Aorta (tissue), 5 donors: ENCODE data around the gene ARL3. TPM values are rescaled to one million over a fixed set of nuclear protein-coding genes. Genes with fewer than 3 reads are reported as not detected.

Source experiments
- ATAC-seq: fragments of 200-7000 bp; cut with Tn5 transposase; one replicate; pipeline ENCODE4 v1.9.1; 2022; ENCODE audit warnings: moderate library complexity; ENCODE audit not compliant: low FRiP score
- DNase-seq, 2 donors: peaks; one replicate each; pipeline ENCODE4 v3.0.0-alpha.2; 2020
- H3K27ac ChIP-seq, 2 donors: one replicate each; pipeline ENCODE4 v1.5.1; 2013; ENCODE audit warnings: low read length in 2 of 2, mild to moderate bottlenecking in 2 of 2, moderate library complexity in 2 of 2, control low read depth in 1 of 2, inconsistent platforms in 1 of 2, low read depth in 1 of 2
- H3K27me3 ChIP-seq, 2 donors: one replicate each; pipeline ENCODE4 v1.6.1; 2013; ENCODE audit warnings: control low read depth in 1 of 2, low read length in 1 of 2, mild to moderate bottlenecking in 1 of 2, moderate library complexity in 1 of 2; ENCODE audit not compliant: insufficient read depth in 2 of 2, control insufficient read depth in 1 of 2
- H3K36me3 ChIP-seq, 2 donors: one replicate each; pipeline ENCODE4 v1.6.1; 2013; ENCODE audit warnings: control low read depth in 1 of 2, low read length in 1 of 2, mild to moderate bottlenecking in 1 of 2; ENCODE audit not compliant: insufficient read depth in 2 of 2, control insufficient read depth in 1 of 2
- H3K4me1 ChIP-seq, 2 donors: one replicate each; pipeline ENCODE4 v1.6.1; 2013; ENCODE audit warnings: low read length in 2 of 2, control low read depth in 1 of 2, mild to moderate bottlenecking in 1 of 2, moderate library complexity in 1 of 2; ENCODE audit not compliant: insufficient read depth in 2 of 2, control insufficient read depth in 1 of 2
- H3K4me3 ChIP-seq, 2 donors: one replicate each; pipeline ENCODE4 v1.5.1; 2013; ENCODE audit warnings: low read length in 2 of 2, control low read depth in 1 of 2, mild to moderate bottlenecking in 1 of 2
- H3K9me3 ChIP-seq: one replicate; pipeline ENCODE4 v1.6.1; 2013; ENCODE audit warnings: mild to moderate bottlenecking, low read length; ENCODE audit not compliant: control insufficient read depth
- WGBS, 2 donors: extraction: QIAGEN DNeasy Blood & Tissue Kit; methylation state at CpG; one replicate each; pipeline ENCODE4 v1.1.7; 2013; 5-methylcytosine and 5-hydroxymethylcytosine counted together
- intact Hi-C, 2 donors: fragments of 100-400 bp; cut with DNase I; formaldehyde crosslinking; loops; one replicate each; pipeline versions ENCODE4 v1.14.2 to v1.15.0; 2022
- polyA plus RNA-seq, 2 donors: library from polyadenylated mRNA; stranded (reverse); fragments of 200-250 nt; gene quantifications; one replicate each; pipeline ENCODE4 v1.2.3, GENCODE V29; 2013
- total RNA-seq, 2 donors: library from RNA; stranded (reverse); fragmentation: NEBNext Ultra II Directional; extraction: Animal tissue kit (Norgen Biotek cat#: 25700); gene quantifications; one replicate each; pipeline ENCODE4 v1.2.1, GENCODE V29; 2021
- donor health status: healthy with polysubstance abuse.
- donor health status: Bipolar disorder and iron deficiency.
- donor health status: DM: no; HTN: no; CAD: no.
- donor health status: DM: no; HTN: no; CAD: no.
- donor health status: DM: yes; HTN: yes; CAD: no.

Gene ARL3
- total and polyA plus RNA-seq, 4 donors: 8.2 to 18.9 (median 13.0) TPM

DNA sequence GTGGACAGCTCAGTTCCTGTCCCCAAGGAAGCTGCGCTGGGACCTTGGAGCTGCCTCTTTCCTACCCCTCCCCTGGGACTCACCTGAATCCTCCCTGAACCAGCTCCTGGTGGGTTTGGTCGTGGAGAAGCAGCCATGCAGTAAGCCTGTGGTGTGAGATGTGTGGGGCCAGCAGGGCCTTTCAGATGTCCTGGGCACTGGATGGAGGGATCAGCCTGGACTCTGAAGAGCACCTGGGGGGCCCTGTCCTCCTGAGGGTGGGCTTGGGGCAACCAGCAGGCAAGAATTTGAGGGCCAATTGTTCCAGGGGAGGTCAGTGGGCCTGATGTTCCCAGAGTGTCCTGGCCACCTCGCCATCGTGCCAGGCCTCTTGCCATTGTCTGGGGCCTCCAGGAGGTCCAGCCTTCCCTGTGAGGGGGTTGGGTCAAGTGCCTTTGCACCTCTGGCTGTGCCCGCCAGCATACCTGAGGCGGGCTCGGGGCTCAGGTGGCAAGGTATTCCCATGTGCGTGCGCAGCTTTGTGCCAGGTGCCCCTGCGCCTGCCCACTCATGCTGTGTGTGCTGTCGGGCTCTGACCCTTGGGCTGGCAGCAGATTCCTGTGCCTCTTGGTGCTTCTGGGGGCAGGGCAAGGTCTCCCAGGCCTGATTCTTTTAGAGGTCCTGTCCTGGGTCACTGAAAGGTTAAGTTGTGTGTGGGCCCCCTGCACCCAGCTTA, 62.6 kb downstream of the ARL3 start:
- no peaks in the 10 kb centered on the region for H3K9me3 ChIP-seq
- DNase-seq (peak in 1 of 2 donors; percentile 55), ATAC-seq (no peak)
- no peak overlapping the region for H3K4me3 ChIP-seq
- H3K27ac ChIP-seq: no peak overlapping the region
- WGBS, 2 donors: 80 to 81% methylated on average over 11 of the region's 11 CpGs
- intact Hi-C loops: no loop called here
- H3K36me3 ChIP-seq: peaks cover 0 to 8% of the 10 kb centered on the region in 2 donors
- no peaks in the 10 kb centered on the region for H3K27me3 ChIP-seq
- no peaks in the 10 kb centered on the region for H3K4me1 ChIP-seq

DNA sequence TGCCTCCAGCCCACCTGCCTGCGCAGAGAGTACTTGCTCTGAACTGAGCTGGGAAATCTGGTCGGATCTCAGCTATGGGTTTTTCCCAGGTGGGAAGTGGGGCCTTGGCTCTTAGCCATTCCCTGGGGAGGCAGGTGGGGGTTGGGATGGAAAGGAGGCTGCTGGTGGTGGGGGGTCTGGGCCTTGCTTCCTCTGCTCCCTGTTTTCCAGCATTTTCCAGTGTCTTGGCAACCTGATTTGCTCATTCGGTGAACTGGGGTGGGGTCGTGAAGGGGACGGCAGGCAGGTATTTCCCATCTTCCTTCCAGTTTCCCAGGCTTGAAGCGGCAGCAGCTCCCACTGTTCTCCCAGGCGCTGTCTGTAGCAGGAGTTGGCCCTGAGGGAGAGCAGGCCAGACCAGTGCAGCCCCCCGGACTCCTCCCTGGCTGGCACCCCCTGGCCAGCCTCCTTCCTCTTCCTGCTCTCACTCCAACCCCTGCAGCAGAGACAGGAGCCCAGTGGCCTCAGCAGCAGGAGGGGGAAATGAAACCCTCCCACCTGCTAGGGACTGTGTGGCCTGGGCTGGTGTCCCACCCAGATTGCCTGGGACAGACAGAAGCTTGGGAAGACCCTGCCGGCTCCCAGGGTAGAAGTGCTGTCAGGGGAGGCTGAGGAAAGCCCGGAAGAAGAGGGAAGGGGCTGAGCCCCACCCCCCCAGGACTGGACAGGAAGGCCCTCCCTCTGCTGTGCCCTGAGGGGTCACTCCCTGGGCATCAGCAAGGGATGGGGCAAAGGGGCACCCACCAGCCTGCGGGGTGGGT, 63.3 kb downstream of the ARL3 start:
- DNase-seq (peak in 1 of 2 donors; percentile 43), ATAC-seq (no peak)
- Histone ChIP-seq H3K36me3 (peaks cover 0 to 2% of the 10 kb centered on the region in 2 donors), H3K27ac (no peak overlapping the region), H3K27me3 (no peaks in the 10 kb centered on the region), H3K9me3 (no peaks in the 10 kb centered on the region), H3K4me1 (no peaks in the 10 kb centered on the region), H3K4me3 (no peak overlapping the region)
- 56 to 63% methylated on average over 11 of the region's 11 CpGs for WGBS, 2 donors
- intact Hi-C loops: no loop called here

GRCh38 chr10:102649797-102650654, 64.2 kb downstream of the ARL3 start:
- H3K27ac ChIP-seq: no peak overlapping the region
- no peaks in the 10 kb centered on the region for H3K36me3 ChIP-seq
- WGBS, 2 donors: 54 to 57% methylated on average over 12 of the region's 12 CpGs
- no peak overlapping the region for H3K4me3 ChIP-seq
- H3K27me3 ChIP-seq: no peaks in the 10 kb centered on the region
- no peaks in the 10 kb centered on the region for H3K9me3 ChIP-seq
- no peak for ATAC-seq
- no peaks in the 10 kb centered on the region for H3K4me1 ChIP-seq
- intact Hi-C loops: loop anchor here (5.0 kb wide), 2 partner anchors 53 to 62 kb away; partner anchors contain the start of genes ARL3 (in 2 of the 2) and SFXN2 (in 2 of the 2)
- peak in 1 of 2 donors; percentile 57 for DNase-seq

DNA sequence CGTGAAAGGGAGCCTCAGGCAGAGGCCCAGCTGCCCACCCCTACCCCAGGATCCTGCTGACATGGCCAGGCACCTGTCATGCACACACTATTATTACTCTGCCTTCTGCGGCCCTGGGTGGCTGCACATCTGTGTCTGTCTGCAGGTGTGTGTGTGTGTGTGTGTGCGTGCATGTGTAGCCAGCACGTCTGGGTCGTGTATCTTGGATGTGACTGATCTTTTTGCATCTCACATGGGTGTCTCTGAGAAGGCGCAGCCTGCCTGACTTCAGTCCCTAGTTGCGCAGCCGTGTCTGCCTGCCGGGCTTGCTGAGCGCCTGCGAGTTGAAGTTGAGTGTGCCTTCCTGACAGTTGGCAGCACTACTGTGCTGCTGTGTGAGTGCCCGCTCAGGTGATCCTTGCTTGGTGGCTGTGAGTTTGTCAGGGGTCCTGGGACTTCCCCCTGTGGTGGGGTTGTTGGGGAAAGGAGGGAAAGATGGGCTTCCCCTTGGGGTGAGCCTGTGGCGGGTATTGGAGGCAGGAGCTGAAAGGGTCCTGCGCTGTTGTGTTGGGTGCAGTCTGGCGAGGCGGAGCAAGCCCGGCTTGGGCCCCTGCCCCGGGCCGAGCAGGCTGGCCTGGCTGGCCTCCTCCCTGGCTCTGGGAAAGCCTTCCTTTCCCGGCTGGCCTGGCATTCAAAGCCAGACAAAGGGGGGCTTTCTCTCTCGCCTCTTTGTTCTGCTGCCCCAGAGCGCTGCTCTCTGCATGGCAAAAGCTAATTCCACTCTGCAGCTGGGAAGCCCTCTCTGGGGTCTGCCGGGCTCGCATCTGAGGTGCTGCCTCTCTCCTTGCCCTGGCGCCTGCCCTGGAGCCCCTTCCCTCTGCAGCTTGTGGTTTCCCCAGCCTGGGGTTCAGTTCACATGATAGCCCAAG, 65.1 kb downstream of the ARL3 start:
- H3K4me1 ChIP-seq: no peaks in the 10 kb centered on the region

GRCh38 chr10:102648269-102648888, 65.8 kb downstream of the ARL3 start:
- Histone ChIP-seq H3K27me3 (no peaks in the 10 kb centered on the region), H3K4me1 (no peaks in the 10 kb centered on the region), H3K9me3 (no peaks in the 10 kb centered on the region), H3K4me3 (no peak overlapping the region), H3K36me3 (no peaks in the 10 kb centered on the region), H3K27ac (peak overlapping the region in 1 of 2 donors; percentile 16)
- 20 to 28% methylated on average over 12 of the region's 12 CpGs for WGBS, 2 donors
- no peak for DNase-seq
- intact Hi-C loops: loop anchor here (5.0 kb wide), 2 partner anchors 51 to 64 kb away; partner anchors contain the start of genes ARL3 (in 2 of the 2) and SFXN2 (in 2 of the 2)
- no peak for ATAC-seq

More for the DNA sequence above, 65.1 kb downstream of the ARL3 start:
- ATAC-seq (no peak), DNase-seq (peak in 1 of 2 donors; percentile 70)
- intact Hi-C loops: loop anchor here (5.0 kb wide), 2 partner anchors 52 to 63 kb away; partner anchors contain the start of genes ARL3 (in 2 of the 2) and SFXN2 (in 2 of the 2)
- WGBS, 2 donors: 4 to 6% methylated on average over 24 to 25 of the region's 25 CpGs
- Histone ChIP-seq H3K27ac (peak overlapping the region in 1 of 2 donors; percentile 16), H3K4me3 (no peak overlapping the region), H3K9me3 (no peaks in the 10 kb centered on the region), H3K36me3 (no peaks in the 10 kb centered on the region), H3K27me3 (no peaks in the 10 kb centered on the region)

DNA sequence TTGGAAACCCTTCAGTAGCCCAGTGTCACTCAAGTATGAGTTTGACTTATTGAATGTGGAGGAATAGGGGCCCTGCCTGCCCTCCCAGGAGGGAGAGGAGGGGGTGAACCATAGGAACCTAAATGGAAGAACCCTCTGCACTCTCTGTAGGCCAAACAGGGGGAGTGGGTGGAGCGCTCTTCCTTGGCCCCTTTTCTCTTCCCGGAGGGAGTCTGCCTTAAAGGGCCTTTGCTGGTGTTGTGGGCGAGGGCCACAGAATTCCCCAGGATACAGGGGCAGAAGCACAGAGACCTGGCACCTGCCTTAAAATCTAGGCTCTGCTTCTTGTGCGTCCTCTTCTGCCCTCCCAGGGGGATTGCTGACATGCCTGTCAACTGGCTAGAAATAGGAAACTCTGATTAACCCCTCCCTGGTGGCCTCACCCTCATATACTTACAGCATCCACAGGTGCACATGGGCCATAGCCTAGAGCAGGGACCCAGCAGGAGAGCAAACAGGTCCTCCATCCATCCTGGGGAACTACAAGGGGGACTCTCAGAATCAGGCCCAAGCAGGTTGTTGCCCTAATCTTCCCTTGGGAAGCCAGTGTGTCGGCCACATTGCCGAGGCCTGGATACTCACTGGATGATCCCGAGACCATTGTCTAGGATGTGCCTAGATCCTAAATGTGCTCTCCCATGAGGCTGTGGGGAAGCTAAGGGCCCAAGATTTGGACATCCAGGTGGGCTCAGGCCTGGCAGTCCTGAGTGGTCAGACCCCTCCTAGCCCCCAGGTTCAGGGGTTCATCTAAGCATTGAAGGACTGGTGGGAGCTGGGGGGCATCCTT, 66.5 kb downstream of the ARL3 start:
- no peaks in the 10 kb centered on the region for H3K4me1 ChIP-seq
- no peaks in the 10 kb centered on the region for H3K9me3 ChIP-seq
- H3K36me3 ChIP-seq: no peaks in the 10 kb centered on the region
- DNase-seq (peak in 1 of 2 donors; percentile 45), ATAC-seq (no peak)
- no peaks in the 10 kb centered on the region for H3K27me3 ChIP-seq
- WGBS, 2 donors: 40% methylated on average over 7 of the region's 7 CpGs
- intact Hi-C loops: loop anchor here (2.0 to 5.0 kb wide), 3 partner anchors 27 to 65 kb away; partner anchors contain the start of genes ARL3 (in 2 of the 2) and SFXN2 (in 2 of the 2)
- peak overlapping the region in 1 of 2 donors; percentile 88 for H3K4me3 ChIP-seq
- H3K27ac ChIP-seq: peak overlapping the region in 1 of 2 donors; percentile 6
